Endothelial cell of umbilical vein (primary cell): ENCODE data around the gene MAP2K1. TPM values are rescaled to one million over a fixed set of nuclear protein-coding genes. Genes with fewer than 3 reads are reported as not detected.
"Not testable (repeated sequence)": the region's sequence is repeated elsewhere in the genome, so short reads cannot be mapped to it uniquely, and the experiment has no call there.

Experiments
- BruUV-seq: library from RNA; stranded (reverse); fragments of 400-500 nt; replicated peaks from 2 replicates; lab custom pipeline; 2021; lab: Mats Ljungman, UMichigan
- CTCF ChIA-PET: fragments of 300-600, 350-600 bp; sonication (Branson Sonifier 250); formaldehyde crosslinking; loops from one replicate; lab custom pipeline; 2021; ENCODE audit warnings: antibody characterized with exemption, inconsistent platforms; lab: Charles Lee
- POLR2A ChIA-PET: fragments of 300-600, 350-600 bp; sonication (Branson Sonifier 250); formaldehyde crosslinking; loops from one replicate; lab custom pipeline; 2021; ENCODE audit warnings: antibody characterized with exemption, inconsistent platforms; lab: Charles Lee
- DNase-seq: peaks from one replicate; pipeline ENCODE4 v3.0.0-alpha.2; 2011; ENCODE audit warnings: low read depth, low spot score
- FAIRE-seq: peaks from 2 replicates; lab custom pipeline; 2011; peaks lifted over from hg19 to GRCh38; lab: Jason Lieb, UNC
- H2AFZ ChIP-seq: 2 replicates; pipeline ENCODE4 v1.6.0; 2012; ENCODE audit warnings: low read depth, low read length, control low read depth, inconsistent platforms
- H3K27ac ChIP-seq: 2 replicates; pipeline ENCODE4 v1.5.1; 2011; ENCODE audit warnings: low read depth, mild to moderate bottlenecking, control low read depth, low read length, moderate library complexity; ENCODE audit not compliant: insufficient read depth
- H3K27me3 ChIP-seq, 2 experiments: 2 replicates each; pipeline versions ENCODE4 v1.6.0 to v1.6.1; 2011; ENCODE audit warnings: low read length in 2 of 2, mixed read lengths in 1 of 2; ENCODE audit not compliant: control insufficient read depth in 2 of 2, insufficient read depth in 2 of 2
- H3K36me3 ChIP-seq, 2 experiments: 2 replicates in 1 of 2; 3 replicates in 1 of 2; pipeline ENCODE4 v1.5.1; 2011; ENCODE audit warnings: low read length in 2 of 2, mild to moderate bottlenecking in 1 of 2, moderate library complexity in 1 of 2; ENCODE audit not compliant: control insufficient read depth in 2 of 2, insufficient read depth in 2 of 2; ENCODE audit errors: extremely low read depth in 1 of 2
- H3K4me1 ChIP-seq: 3 replicates; pipeline ENCODE4 v1.5.1; 2011; ENCODE audit warnings: mild to moderate bottlenecking, low read length; ENCODE audit not compliant: control insufficient read depth, insufficient read depth; ENCODE audit errors: extremely low read depth
- H3K4me2 ChIP-seq: 2 replicates; pipeline ENCODE4 v1.6.1; 2011; ENCODE audit warnings: low read length, control low read depth, mixed read lengths; ENCODE audit not compliant: insufficient read depth
- H3K4me3 ChIP-seq, 3 experiments: fragments of 200-600 bp in 1 of 3; sonication (generic), shearing (Covaris generic) in 1 of 3; replicated peaks in 1 of 3; 2 replicates each; pipeline ENCODE4 v1.5.1; 2011 to 2016; ENCODE audit warnings: control low read depth in 3 of 3, low read length in 3 of 3, mild to moderate bottlenecking in 2 of 3, inconsistent platforms in 1 of 3, low read depth in 1 of 3, moderate library complexity in 1 of 3; ENCODE audit not compliant: insufficient read depth in 1 of 3
- H3K79me2 ChIP-seq: 2 replicates; pipeline ENCODE4 v1.6.0; 2012; ENCODE audit warnings: low read length, inconsistent platforms; ENCODE audit not compliant: control insufficient read depth, insufficient read depth
- H3K9ac ChIP-seq: replicated peaks from 2 replicates; pipeline ENCODE3; 2011; ENCODE audit warnings: low read length, control low read depth; ENCODE audit not compliant: insufficient read depth; ENCODE audit errors: extremely low read depth
- H3K9me1 ChIP-seq: replicated peaks from 3 replicates; pipeline ENCODE4 v1.6.0; 2011; ENCODE audit warnings: mild to moderate bottlenecking, low read length; ENCODE audit not compliant: control insufficient read depth, insufficient read depth; ENCODE audit errors: extremely low read depth
- H3K9me3 ChIP-seq: replicated peaks from 2 replicates; pipeline ENCODE4 v1.5.1; 2012; ENCODE audit warnings: low read length, inconsistent platforms; ENCODE audit not compliant: control insufficient read depth, insufficient read depth
- H4K20me1 ChIP-seq: replicated peaks from 2 replicates; pipeline ENCODE3; 2011; ENCODE audit warnings: mild to moderate bottlenecking, low read length; ENCODE audit not compliant: control insufficient read depth, insufficient read depth; ENCODE audit errors: extremely low read depth
- FOS ChIP-seq: IDR thresholded peaks from 2 replicates; pipeline ENCODE4 v1.6.1; 2011; ENCODE audit warnings: mild to moderate bottlenecking, low read length, moderate library complexity, borderline replicate concordance; ENCODE audit not compliant: insufficient read depth
- MYC ChIP-seq: IDR thresholded peaks from one replicate; pipeline ENCODE4 v1.6.1; 2011; ENCODE audit warnings: mild to moderate bottlenecking, low read depth, low read length
- POLR2AphosphoS5 ChIP-seq: IDR thresholded peaks from 2 replicates; pipeline ENCODE4 v1.6.1; 2012; ENCODE audit warnings: low read depth, mild to moderate bottlenecking, control low read depth, low read length, moderate library complexity; ENCODE audit not compliant: insufficient read depth
- dilution Hi-C: fragments of 300-500 bp; cut with MboI; formaldehyde crosslinking; loops from one replicate; pipeline ENCODE4 v1.15.0; 2019; ENCODE audit warnings: low sequenced_read_pairs; ENCODE audit not compliant: extremely low pct_ligation_motif_present
- intact Hi-C: fragments of 100-400 bp; cut with micrococcal nuclease; formaldehyde crosslinking; loops from one replicate; pipeline ENCODE4 v1.10.0; 2022
- polyA plus RNA-seq, 4 experiments: library from polyadenylated mRNA; depleted of rRNA in 3 of 4; stranded (reverse) in 3 of 4; unstranded in 1 of 4; fragments of >200 nt; gene quantifications; 2 replicates each; pipeline versions ENCODE4 v1.2.1 to v1.2.3, GENCODE V29; 2011 to 2012; ENCODE audit warnings: missing spikeins in 1 of 4
- total RNA-seq: library from RNA; stranded (reverse); gene quantifications from 2 replicates; pipeline ENCODE4 v1.2.3, GENCODE V29; 2021

MAP2K1 gene
- total and polyA plus RNA-seq, 2 donors (not counting 3 experiments of a cell fraction or from before 2014, with no cell fraction given), result 30.9 to 45.1 TPM

DNA sequence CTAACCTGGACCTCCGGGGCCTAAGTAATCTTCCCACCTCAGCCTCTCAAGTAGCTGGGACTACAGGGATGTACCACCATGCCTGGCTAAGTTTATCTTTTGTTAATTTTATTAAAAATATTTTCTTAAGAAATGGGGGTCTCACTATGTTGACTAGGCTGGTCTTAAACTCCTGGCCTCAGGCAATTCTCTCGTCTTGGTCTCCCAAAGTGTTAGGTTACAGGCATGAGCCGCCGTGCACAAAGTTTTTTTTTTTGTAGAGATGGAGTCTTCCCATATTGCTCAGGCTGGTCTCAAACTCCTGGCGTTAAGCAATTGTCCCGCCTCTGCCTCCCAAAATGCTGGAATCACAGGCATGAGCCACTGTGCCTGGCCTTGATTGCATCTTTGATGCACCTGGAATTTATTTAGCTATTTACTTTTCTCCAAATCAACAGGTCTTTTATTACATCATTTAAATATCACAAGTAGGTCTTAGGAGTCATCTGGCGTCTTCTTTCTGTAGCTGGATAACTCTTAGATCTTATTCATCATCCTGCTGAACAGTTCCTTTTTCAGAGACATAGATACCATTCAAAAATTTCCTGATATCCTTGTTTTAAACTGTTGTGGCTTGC lies 7.8 kb upstream of the MAP2K1 start:
- ChIA-PET CTCF (no interaction called here), POLR2A (no interaction called here)
- TF ChIP-seq FOS (no peak), POLR2AphosphoS5 (no peak), MYC (no peak)
- Histone ChIP-seq H3K9me1 (no peaks in the 10 kb centered on the region), H3K9me3 (no peaks in the 10 kb centered on the region), H3K27ac (no peak overlapping the region), H3K79me2 (no peaks in the 10 kb centered on the region), H4K20me1 (no peaks in the 10 kb centered on the region), H3K27me3 (no peaks in the 10 kb centered on the region), H3K9ac (no peak overlapping the region), H3K36me3 (no peaks in the 10 kb centered on the region), H3K4me1 (no peaks in the 10 kb centered on the region), H2AFZ (no peak overlapping the region), H3K4me2 (no peak overlapping the region), H3K4me3 (no peak overlapping the region)
- DNase-seq, result no peak
- intact Hi-C loops, result no loop called here
- BruUV-seq, result no TSS peak
- no peak for FAIRE-seq
- dilution Hi-C loops, result no loop called here

DNA sequence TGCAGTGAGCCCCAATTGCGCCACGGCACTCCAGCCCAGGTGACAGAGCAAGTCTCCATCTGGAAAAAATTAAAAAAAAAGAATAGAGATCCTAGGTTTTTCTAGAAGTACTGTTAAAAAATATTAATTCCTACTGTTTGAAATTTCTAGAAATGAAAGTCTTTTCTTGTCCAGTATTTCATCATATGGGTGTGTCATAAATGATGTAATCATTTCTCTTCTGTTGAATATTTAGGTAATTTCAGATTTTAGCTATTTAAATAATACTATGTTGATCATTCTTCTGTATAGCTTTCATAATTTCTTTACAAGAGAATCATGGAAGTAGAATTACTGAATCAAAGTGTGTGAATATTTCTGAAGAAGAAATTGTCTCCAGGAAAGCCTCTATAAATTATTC lies 5.3 kb upstream of the MAP2K1 start:
- H3K9me3 ChIP-seq, intact Hi-C loops, H3K36me3 ChIP-seq: not testable (repeated sequence)

More for the DNA sequence above, 5.3 kb upstream of the MAP2K1 start:
- H3K4me2 ChIP-seq, H2AFZ ChIP-seq, H3K4me1 ChIP-seq, H3K27me3 ChIP-seq, H3K27ac ChIP-seq, dilution Hi-C loops, H3K79me2 ChIP-seq, DNase-seq, H3K9ac ChIP-seq, FAIRE-seq, H3K9me1 ChIP-seq, BruUV-seq, POLR2A ChIA-PET, H3K4me3 ChIP-seq, H4K20me1 ChIP-seq: not testable (repeated sequence)
- CTCF ChIA-PET, result interaction anchor here (1.5 kb wide), 1 partner anchor 118 kb away, joined by 3 read pairs; no protein-coding TSS in a partner anchor
